Prostate gland (tissue), 2 donors: ENCODE data around the gene TOMM20. TPM values are rescaled to one million over a fixed set of nuclear protein-coding genes. Genes with fewer than 3 reads are reported as not detected.

Experiments
- DNase-seq: peaks from one replicate; pipeline ENCODE4 v3.0.0-alpha.2; 2019; ENCODE audit warnings: low spot score
- H3K27ac ChIP-seq, 2 donors: fragments of 200-600 bp; sonication (generic); 2 replicates each; pipeline ENCODE4 v1.5.1; 2017 to 2019
- H3K27me3 ChIP-seq: fragments of 200-600 bp; sonication (generic); replicated peaks from 2 replicates; pipeline ENCODE4 v1.5.1; 2019; ENCODE audit not compliant: insufficient read depth
- H3K36me3 ChIP-seq, 2 donors: fragments of 200-600 bp; sonication (generic); 1 replicate in 1 of 2; 2 replicates in 1 of 2; pipeline versions ENCODE4 v1.5.1 to v1.8.1; 2017 to 2019
- H3K4me1 ChIP-seq: fragments of 200-600 bp; sonication (generic); replicated peaks from 2 replicates; pipeline ENCODE4 v1.5.1; 2019
- H3K4me3 ChIP-seq, 2 donors: fragments of 200-600 bp; sonication (generic); 2 replicates each; pipeline ENCODE4 v1.5.1; 2017 to 2019
- H3K9me3 ChIP-seq: fragments of 200-600 bp; sonication (generic); 2 replicates; pipeline ENCODE4 v1.5.1; 2017
- POLR2A ChIP-seq: fragments of 450-650 bp; IDR thresholded peaks from one replicate; pipeline ENCODE4 v1.6.1; 2016; ENCODE audit warnings: antibody characterized with exemption, mild to moderate bottlenecking
- POLR2AphosphoS5 ChIP-seq: sonication (generic); formaldehyde crosslinking; IDR thresholded peaks from one replicate; pipeline ENCODE4 v1.6.1; 2017; ENCODE audit warnings: antibody characterized with exemption
- WGBS: methylation state at CpG from one replicate; pipeline ENCODE4 v1.1.5; 2018; 5-methylcytosine and 5-hydroxymethylcytosine counted together
- intact Hi-C: fragments of 100-400 bp; cut with DNase I; formaldehyde crosslinking; loops from one replicate; pipeline ENCODE4 v1.14.2; 2022
- total RNA-seq, 2 donors: library from RNA; depleted of rRNA; stranded (reverse); fragments of >200 nt; gene quantifications; one replicate each; pipeline ENCODE4 v1.1.0, GENCODE V29; 2016
- TF ChIP-seq, protein P1 (sequence below), 4 experiments: fragments of 200-600 bp in 2 of 4; fragments of 450-650 bp in 2 of 4; sonication (generic) in 2 of 4; IDR thresholded peaks; 1 replicate in 3 of 4; 2 replicates in 1 of 4; pipeline ENCODE4 v1.5.1; 2016 to 2019; ENCODE audit warnings: antibody characterized with exemption in 4 of 4, mild to moderate bottlenecking in 2 of 4, moderate library complexity in 2 of 4

The TOMM20 gene
- total RNA-seq, 2 donors from 2014 or later = 77.1 to 135 TPM

GRCh38 chr1:235130766-235131270, 2.2 kb upstream of the TOMM20 start:
- WGBS = 86% methylated on average over 7 of the region's 7 CpGs

GRCh38 chr1:235129774-235130570, 1.3 kb upstream of the TOMM20 start:
- Histone ChIP-seq H3K27ac (peak overlapping the region in 1 of 2 donors; percentile 22), H3K36me3 (no peaks in the 10 kb centered on the region), H3K27me3 (no peaks in the 10 kb centered on the region), H3K9me3 (no peaks in the 10 kb centered on the region), H3K4me1 (no peaks in the 10 kb centered on the region), H3K4me3 (no peak overlapping the region)
- WGBS = 89% methylated on average over 4 of the region's 4 CpGs
- DNase-seq = no peak
- intact Hi-C loops = loop anchor here (2.0 kb wide), 2 partner anchors 33 to 197 kb away; no protein-coding TSS in a partner anchor
- TF ChIP-seq POLR2A = no peak
- no peak for TF ChIP-seq POLR2AphosphoS5
- TF ChIP-seq, protein P1, sequence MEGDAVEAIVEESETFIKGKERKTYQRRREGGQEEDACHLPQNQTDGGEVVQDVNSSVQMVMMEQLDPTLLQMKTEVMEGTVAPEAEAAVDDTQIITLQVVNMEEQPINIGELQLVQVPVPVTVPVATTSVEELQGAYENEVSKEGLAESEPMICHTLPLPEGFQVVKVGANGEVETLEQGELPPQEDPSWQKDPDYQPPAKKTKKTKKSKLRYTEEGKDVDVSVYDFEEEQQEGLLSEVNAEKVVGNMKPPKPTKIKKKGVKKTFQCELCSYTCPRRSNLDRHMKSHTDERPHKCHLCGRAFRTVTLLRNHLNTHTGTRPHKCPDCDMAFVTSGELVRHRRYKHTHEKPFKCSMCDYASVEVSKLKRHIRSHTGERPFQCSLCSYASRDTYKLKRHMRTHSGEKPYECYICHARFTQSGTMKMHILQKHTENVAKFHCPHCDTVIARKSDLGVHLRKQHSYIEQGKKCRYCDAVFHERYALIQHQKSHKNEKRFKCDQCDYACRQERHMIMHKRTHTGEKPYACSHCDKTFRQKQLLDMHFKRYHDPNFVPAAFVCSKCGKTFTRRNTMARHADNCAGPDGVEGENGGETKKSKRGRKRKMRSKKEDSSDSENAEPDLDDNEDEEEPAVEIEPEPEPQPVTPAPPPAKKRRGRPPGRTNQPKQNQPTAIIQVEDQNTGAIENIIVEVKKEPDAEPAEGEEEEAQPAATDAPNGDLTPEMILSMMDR (IDR thresholded peaks at IDR 0.05) = no peak

More at GRCh38 chr1:235130766-235131270, 2.2 kb upstream of the TOMM20 start:
- no peak overlapping the region for H3K27ac ChIP-seq
- TF ChIP-seq POLR2A (no peak), POLR2AphosphoS5 (no peak)
- TF ChIP-seq, protein P1 (IDR thresholded peaks at IDR 0.05) = no peak
- H3K36me3 ChIP-seq = no peaks in the 10 kb centered on the region
- H3K4me3 ChIP-seq = no peak overlapping the region
- no peak for DNase-seq
- H3K27me3 ChIP-seq = no peaks in the 10 kb centered on the region
- H3K9me3 ChIP-seq = no peaks in the 10 kb centered on the region
- no peaks in the 10 kb centered on the region for H3K4me1 ChIP-seq
- intact Hi-C loops = no loop called here

DNA sequence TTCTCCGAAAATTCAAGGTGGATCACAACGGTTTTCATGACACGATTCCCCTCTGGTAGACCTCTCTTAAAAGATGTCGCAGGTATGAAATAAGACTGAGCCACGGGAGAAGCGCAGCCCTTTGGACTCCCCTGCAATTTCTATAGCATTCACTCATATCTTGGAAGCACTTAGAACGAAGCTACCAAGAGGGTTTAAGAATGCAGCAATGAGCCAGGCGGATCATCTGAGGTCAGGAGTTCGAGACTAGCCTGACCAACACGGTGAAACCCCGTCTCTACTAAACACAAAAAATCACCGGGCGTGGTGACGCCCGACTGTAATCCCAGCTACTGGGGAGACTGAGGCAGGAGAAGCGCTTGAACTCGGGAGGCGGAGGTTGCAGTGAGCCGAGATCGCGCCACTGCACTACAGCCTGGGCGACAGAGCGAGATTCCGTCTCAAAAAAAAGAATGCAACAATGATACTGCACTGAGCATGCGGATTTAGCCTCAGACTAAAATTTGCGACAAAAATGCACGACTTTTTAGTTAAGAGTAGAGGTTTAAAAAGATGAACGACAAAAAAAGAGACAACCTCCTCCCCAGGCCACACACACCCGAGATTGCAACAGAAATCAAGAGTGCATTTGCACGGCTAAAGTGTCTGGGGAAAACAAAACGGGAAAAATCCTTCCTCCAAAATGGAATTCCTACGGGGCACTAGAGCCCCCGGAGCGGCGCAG, 743 bp downstream of the TOMM20 start:
- Histone ChIP-seq H3K9me3 (no peaks in the 10 kb centered on the region), H3K27me3 (no peaks in the 10 kb centered on the region), H3K27ac (peak overlapping the region; percentile 79), H3K4me1 (no peaks in the 10 kb centered on the region), H3K36me3 (no peaks in the 10 kb centered on the region), H3K4me3 (peak overlapping the region; percentile 80 to 82)
- WGBS = 1% methylated on average over 34 of the region's 35 CpGs
- no peak for TF ChIP-seq POLR2AphosphoS5
- TF ChIP-seq, protein P1 (IDR thresholded peaks at IDR 0.05) = no peak
- intact Hi-C loops = loop anchor here (2.0 kb wide), 2 partner anchors 35 to 199 kb away; no protein-coding TSS in a partner anchor
- no peak for DNase-seq

- Histone ChIP-seq H3K9me3 (no peaks in the 10 kb centered on the region), H3K27ac (no peak overlapping the region), H3K36me3 (no peaks in the 10 kb centered on the region), H3K27me3 (no peaks in the 10 kb centered on the region), H3K4me3 (peak overlapping the region; percentile 80 to 82), H3K4me1 (no peaks in the 10 kb centered on the region)
- DNase-seq = no peak
- TF ChIP-seq POLR2AphosphoS5 = no peak
- TF ChIP-seq POLR2A = no peak
- TF ChIP-seq, protein P1 (IDR thresholded peaks at IDR 0.05) = no peak
- WGBS = 23% methylated on average over 4 of the region's 4 CpGs
- intact Hi-C loops = no loop called here
Measured at GRCh38 chr1:235127203-235127602, 1.4 kb downstream of the TOMM20 start.
